GM12878 (cell line): ENCODE measurements around the gene CHRNA3. TPM values are rescaled to one million over a fixed set of nuclear protein-coding genes. Genes with fewer than 3 reads are reported as not detected.
A peak's percentile ranks its signal among the peaks of the same experiment; 100 is the strongest.

ENCODE experiments used
- ASH2L ChIP-seq: fragments of 300-600, 200-600 bp; sonication (generic); IDR thresholded peaks from 2 replicates; pipeline ENCODE4 v1.6.1; 2017; ENCODE audit warnings: low read depth, mild to moderate bottlenecking, borderline replicate concordance
- BHLHE40 ChIP-seq, 2 experiments: fragments of 450-650 bp in 1 of 2; IDR thresholded peaks; 2 replicates each; pipeline ENCODE4 v1.6.1; 2011 to 2017; ENCODE audit warnings: low read depth in 2 of 2, borderline replicate concordance in 1 of 2, improper control_type of control experiment in 1 of 2, low read length in 1 of 2, mild to moderate bottlenecking in 1 of 2
- CHD4 ChIP-seq: fragments of 200-600 bp; sonication (generic); IDR thresholded peaks from 2 replicates; pipeline ENCODE4 v1.6.1; 2016; ENCODE audit warnings: mild to moderate bottlenecking
- FOXM1 ChIP-seq: IDR thresholded peaks from 2 replicates; pipeline ENCODE4 v1.6.1; 2012; ENCODE audit warnings: low read depth, mild to moderate bottlenecking, inconsistent platforms, low read length, moderate library complexity
- HSF1 ChIP-seq: fragments of 150-350 bp; IDR thresholded peaks from 2 replicates; pipeline ENCODE4 v1.6.1; 2014; ENCODE audit warnings: mild to moderate bottlenecking, low read depth, low read length
- IKZF1 ChIP-seq: fragments of 450-650 bp; conservative IDR thresholded peaks from 2 replicates; pipeline ENCODE4 v1.6.1; 2017; ENCODE audit warnings: antibody characterized with exemption, mild to moderate bottlenecking
- MAX ChIP-seq: IDR thresholded peaks from 2 replicates; pipeline ENCODE4 v1.6.1; 2012; ENCODE audit warnings: low read depth, low read length, improper control_type of control experiment
- NR2F1 ChIP-seq: fragments of 450-650 bp; conservative IDR thresholded peaks from 2 replicates; pipeline ENCODE4 v1.6.1; 2017; ENCODE audit warnings: mild to moderate bottlenecking
- PAX5 ChIP-seq: IDR thresholded peaks from 2 replicates; pipeline ENCODE4 v1.6.1; 2011; ENCODE audit warnings: low read depth, low read length, borderline replicate concordance
- POLR2A ChIP-seq: IDR thresholded peaks from 2 replicates; pipeline ENCODE4 v1.6.1; 2011; ENCODE audit warnings: low read depth, mild to moderate bottlenecking, low read length
- POLR2AphosphoS2 ChIP-seq: IDR thresholded peaks from 2 replicates; pipeline ENCODE4 v1.6.1; 2011; ENCODE audit warnings: low read depth, mild to moderate bottlenecking, low read length, improper control_type of control experiment, moderate library complexity
- POLR2AphosphoS5 ChIP-seq: IDR thresholded peaks from 2 replicates; pipeline ENCODE4 v1.6.1; 2011; ENCODE audit warnings: mild to moderate bottlenecking, low read length, inconsistent platforms
- RB1 ChIP-seq: fragments of 450-650 bp; formaldehyde crosslinking; IDR thresholded peaks from 2 replicates; pipeline ENCODE4 v1.6.1; 2017; ENCODE audit warnings: mild to moderate bottlenecking, borderline replicate concordance
- RFX5 ChIP-seq: IDR thresholded peaks from 2 replicates; pipeline ENCODE4 v1.6.1; 2011; ENCODE audit warnings: low read depth, low read length, improper control_type of control experiment
- SMARCA5 ChIP-seq: fragments of 450-650 bp; IDR thresholded peaks from 2 replicates; pipeline ENCODE4 v1.6.1; 2017; ENCODE audit warnings: mild to moderate bottlenecking
- SRF ChIP-seq, 2 experiments: IDR thresholded peaks; 2 replicates each; pipeline ENCODE4 v1.6.1; 2011; ENCODE audit warnings: low read depth in 2 of 2, low read length in 2 of 2, mild to moderate bottlenecking in 1 of 2, moderate library complexity in 1 of 2
- SUPT20H ChIP-seq: IDR thresholded peaks from 2 replicates; pipeline ENCODE4 v1.6.1; 2011; ENCODE audit warnings: low read depth, mild to moderate bottlenecking, low read length, moderate library complexity, borderline replicate concordance; ENCODE audit not compliant: control insufficient read depth
- TAF1 ChIP-seq: IDR thresholded peaks from 2 replicates; pipeline ENCODE4 v1.6.1; 2011; ENCODE audit warnings: mild to moderate bottlenecking, low read depth, low read length, borderline replicate concordance
- TCF12 ChIP-seq: IDR thresholded peaks from 2 replicates; pipeline ENCODE4 v1.6.1; 2011; ENCODE audit warnings: low read depth, mild to moderate bottlenecking, low read length
- YY1 ChIP-seq: IDR thresholded peaks from 2 replicates; pipeline ENCODE4 v1.6.1; 2011; ENCODE audit warnings: low read depth, mild to moderate bottlenecking, low read length
- polyA plus RNA-seq, 11 experiments: library from polyadenylated mRNA; depleted of rRNA in 4 of 11; unstranded in 6 of 11; stranded (reverse) in 5 of 11; fragments of >200 nt; fragmentation: Nextera tagmentation in 4 of 11; fragmentation: Illumina TruSeq in 1 of 11; extraction: Ambion mirVana in 4 of 11; extraction: Trizol in 1 of 11; gene quantifications; 1 replicate in 1 of 11; 2 replicates in 10 of 11; pipeline versions ENCODE4 v1.2.1 to v1.2.3, GENCODE V29; 2011 to 2016; ENCODE audit warnings: inconsistent platforms in 2 of 11, missing spikeins in 2 of 11, low read depth in 1 of 11
- total RNA-seq, 4 experiments: library from RNA; depleted of rRNA in 3 of 4; stranded (reverse); fragments of >200 nt in 3 of 4; fragmentation: Illumina TruSeq in 1 of 4; extraction: Trizol in 1 of 4; gene quantifications; 2 replicates each; pipeline versions ENCODE4 v1.2.1 to v1.2.3, GENCODE V29; 2013 to 2021
- TF ChIP-seq, protein P1 (sequence below): fragments of 450-650 bp; conservative IDR thresholded peaks from 2 replicates; pipeline ENCODE4 v1.6.1; 2017; ENCODE audit warnings: mild to moderate bottlenecking, moderate library complexity

Gene CHRNA3
- total and polyA plus RNA-seq, 10 of the 15 experiments (the other 5 are each of a cell fraction or from before 2014, with no cell fraction given) = 0.06 to 0.19 (median 0.09) TPM; not detected in 7

DNA sequence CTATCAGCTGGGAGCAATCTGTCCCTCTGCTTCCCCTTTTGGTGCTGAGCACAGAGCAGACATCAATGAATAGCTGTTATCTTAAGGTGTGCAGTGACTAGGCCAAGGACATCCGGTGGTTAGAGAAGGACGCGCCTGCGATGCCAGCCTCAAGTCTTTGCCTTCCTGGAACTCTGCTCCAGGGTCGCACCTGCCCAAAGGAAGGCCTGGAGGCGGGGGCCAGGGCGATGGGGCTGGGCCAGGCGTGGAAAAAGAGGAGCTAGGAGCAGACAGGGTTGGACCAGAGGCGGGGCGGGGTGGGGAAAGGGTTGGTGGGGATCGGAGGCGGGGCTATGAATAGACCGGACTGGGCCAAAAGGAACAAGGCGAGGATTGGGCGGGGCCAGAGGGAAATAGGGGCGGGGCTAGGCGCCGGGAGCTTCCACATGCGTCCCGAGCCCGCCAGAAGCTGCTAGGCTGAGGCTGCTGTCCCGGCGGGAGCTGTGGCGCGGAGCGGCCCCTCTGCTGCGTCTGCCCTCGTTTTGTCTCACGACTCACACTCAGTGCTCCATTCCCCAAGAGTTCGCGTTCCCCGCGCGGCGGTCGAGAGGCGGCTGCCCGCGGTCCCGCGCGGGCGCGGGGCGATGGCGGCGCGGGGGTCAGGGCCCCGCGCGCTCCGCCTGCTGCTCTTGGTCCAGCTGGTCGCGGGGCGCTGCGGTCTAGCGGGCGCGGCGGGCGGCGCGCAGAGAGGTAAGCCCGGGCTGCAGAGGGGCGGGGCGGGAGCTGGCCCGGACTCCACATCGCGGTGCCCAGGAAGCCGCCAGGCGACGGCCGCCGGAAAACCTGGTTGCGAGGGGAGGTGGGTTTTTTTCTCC lies 55.5 kb downstream of the CHRNA3 start, which contains the start of gene CHRNA5 (continued):
- TF ChIP-seq, protein P1, sequence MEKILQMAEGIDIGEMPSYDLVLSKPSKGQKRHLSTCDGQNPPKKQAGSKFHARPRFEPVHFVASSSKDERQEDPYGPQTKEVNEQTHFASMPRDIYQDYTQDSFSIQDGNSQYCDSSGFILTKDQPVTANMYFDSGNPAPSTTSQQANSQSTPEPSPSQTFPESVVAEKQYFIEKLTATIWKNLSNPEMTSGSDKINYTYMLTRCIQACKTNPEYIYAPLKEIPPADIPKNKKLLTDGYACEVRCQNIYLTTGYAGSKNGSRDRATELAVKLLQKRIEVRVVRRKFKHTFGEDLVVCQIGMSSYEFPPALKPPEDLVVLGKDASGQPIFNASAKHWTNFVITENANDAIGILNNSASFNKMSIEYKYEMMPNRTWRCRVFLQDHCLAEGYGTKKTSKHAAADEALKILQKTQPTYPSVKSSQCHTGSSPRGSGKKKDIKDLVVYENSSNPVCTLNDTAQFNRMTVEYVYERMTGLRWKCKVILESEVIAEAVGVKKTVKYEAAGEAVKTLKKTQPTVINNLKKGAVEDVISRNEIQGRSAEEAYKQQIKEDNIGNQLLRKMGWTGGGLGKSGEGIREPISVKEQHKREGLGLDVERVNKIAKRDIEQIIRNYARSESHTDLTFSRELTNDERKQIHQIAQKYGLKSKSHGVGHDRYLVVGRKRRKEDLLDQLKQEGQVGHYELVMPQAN = peak; percentile 85
- TF ChIP-seq PAX5 (no peak), TCF12 (no peak), TAF1 (peak; percentile 49; the same call in 1 of the 2 replicates), SMARCA5 (peak; percentile 70), NR2F1 (peak; percentile 62), RFX5 (no peak), SUPT20H (no peak), ASH2L (peak; percentile 60; the same call in 1 of the 2 replicates), POLR2AphosphoS2 (no peak), RB1 (peak; percentile 73; the same call in 1 of the 2 replicates), IKZF1 (peak; percentile 73), POLR2AphosphoS5 (peak; percentile 46; the same call in 1 of the 2 replicates), MAX (0 out of 2 replicates have a peak, but pooled peaks have one; percentile 11), CHD4 (no peak), POLR2A (peak; percentile 80), SRF (IDR thresholded peaks at IDR 0.05; ENCODE audit: low read depth in 2 of 2, low read length in 2 of 2) (no peak), HSF1 (peak; percentile 71; the same call in 1 of the 2 replicates), YY1 (no peak), BHLHE40 (IDR thresholded peaks at IDR 0.05; ENCODE audit: borderline replicate concordance in 1 of 2, low read depth in 2 of 2, low read length in 1 of 2) (peak in 1 of 2 experiments; percentile 34; a peak in 2 of 4 replicates), FOXM1 (no peak)
